ENCODE results near the gene UBE2Q2.

- TF ChIP-seq RCOR1 (IDR thresholded peaks at IDR 0.05; ENCODE audit: borderline replicate concordance in 1 of 2, low read depth in 2 of 2, low read length in 2 of 2): no peak
- TF ChIP-seq CTCF (IDR thresholded peaks at IDR 0.05 in 2 of 3, conservative IDR thresholded peaks at IDR 0.05 in 1 of 3; ENCODE audit: insufficient read depth in 2 of 3, low read depth in 1 of 3, low read length in 3 of 3): no peak
- TF ChIP-seq, protein P1, sequence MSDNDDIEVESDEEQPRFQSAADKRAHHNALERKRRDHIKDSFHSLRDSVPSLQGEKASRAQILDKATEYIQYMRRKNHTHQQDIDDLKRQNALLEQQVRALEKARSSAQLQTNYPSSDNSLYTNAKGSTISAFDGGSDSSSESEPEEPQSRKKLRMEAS (CRISPR knock-in tag; IDR thresholded peaks at IDR 0.05): no peak
- no peak for TF ChIP-seq CEBPB (tag; IDR thresholded peaks at IDR 0.05)
- no peak for TF ChIP-seq JUN (IDR thresholded peaks at IDR 0.05; ENCODE audit: borderline replicate concordance, low read depth, low read length)
- TF ChIP-seq JUN (CRISPR knock-in tag; IDR thresholded peaks at IDR 0.05; ENCODE audit: borderline replicate concordance): no peak
- TF ChIP-seq MYNN (IDR thresholded peaks at IDR 0.05): no peak
- no peak for TF ChIP-seq MYNN (CRISPR knock-in tag; IDR thresholded peaks at IDR 0.05)
- no peak for TF ChIP-seq YY1 (IDR thresholded peaks at IDR 0.05; ENCODE audit: borderline replicate concordance in 1 of 3, control insufficient read depth in 1 of 3, extremely low read depth in 1 of 3, insufficient read depth in 3 of 3, insufficient read length in 1 of 3, insufficient replicate concordance in 2 of 3, low read depth in 1 of 3, low read length in 2 of 3)
- no peak for TF ChIP-seq RBM22 (IDR thresholded peaks at IDR 0.05; ENCODE audit: low read depth, low read length, poor library complexity, severe bottlenecking)
- no peak for TF ChIP-seq SMARCC2 (IDR thresholded peaks at IDR 0.05; ENCODE audit: low read depth)
- TF ChIP-seq PRDM10 (IDR thresholded peaks at IDR 0.05; ENCODE audit: partially characterized antibody): no peak
- TF ChIP-seq MXI1 (IDR thresholded peaks at IDR 0.05; ENCODE audit: low read depth, low read length): no peak
- no peak for TF ChIP-seq CUX1 (CRISPR knock-in tag; IDR thresholded peaks at IDR 0.05)
- no peak for TF ChIP-seq CHD2 (IDR thresholded peaks at IDR 0.05; ENCODE audit: low read depth, low read length)
Measured at GRCh38 chr15:75947092-75947491, 103.8 kb downstream of the UBE2Q2 start.

Data from K562 (cell line).